ENCODE results near the gene NFKBIB.

NFKBIB gene

DNA sequence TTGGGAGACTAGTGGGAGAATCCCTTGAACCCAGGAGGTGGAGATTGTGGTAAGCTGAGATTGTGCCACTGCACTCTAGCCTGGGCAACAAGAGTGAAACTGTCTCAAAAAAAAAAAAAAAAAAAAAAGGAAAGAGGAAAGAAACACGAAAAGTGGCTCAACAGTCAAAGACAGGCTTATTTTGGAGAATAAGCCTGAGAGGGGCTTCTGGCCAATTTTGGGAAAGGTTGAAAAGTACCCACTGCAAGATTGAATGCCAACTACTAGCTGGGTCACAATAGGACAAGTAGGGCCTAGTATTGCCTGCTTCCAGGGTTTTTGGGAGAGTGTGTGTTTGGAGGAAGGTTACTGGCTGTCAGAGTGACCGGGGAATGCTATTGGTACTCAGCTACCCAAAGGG, 58.5 kb downstream of the NFKBIB start:
- DNase-seq (ENCODE audit: low read depth in 4 of 4, low spot score in 1 of 4) = no peak

Data from stimulated activated CD4-positive, alpha-beta T cell treated with anti-CD3 and anti-CD28 coated beads, Interleukin-1b, Interleukin-23, amount 100 ng/mL, for 24 hours (primary cell).